ENCODE data around the gene MRPL34. TPM values are rescaled to one million over a fixed set of nuclear protein-coding genes. Genes with fewer than 3 reads are reported as not detected.

The MRPL34 gene
- total and polyA plus RNA-seq, 9 of the 15 experiments (the other 6 are each of a cell fraction or from before 2014, with no cell fraction given) = 11.5 to 256 (median 72.5) TPM

- TF ChIP-seq CBX1 (IDR thresholded peaks at IDR 0.05; ENCODE audit: low read depth) (no peak), TFE3 (CRISPR knock-in tag; IDR thresholded peaks at IDR 0.05) (no peak), SMAD3 (CRISPR knock-in tag; conservative IDR thresholded peaks at IDR 0.05) (no peak), ZNF133 (CRISPR knock-in tag; IDR thresholded peaks at IDR 0.05) (no peak), RFX7 (CRISPR knock-in tag; IDR thresholded peaks at IDR 0.05) (no peak), MTF1 (CRISPR knock-in tag; IDR thresholded peaks at IDR 0.05; ENCODE audit: borderline replicate concordance) (no peak), KAT8 (IDR thresholded peaks at IDR 0.05; ENCODE audit: low read depth) (no peak), KDM1A (IDR thresholded peaks at IDR 0.05) (no peak), TEAD2 (tag; IDR thresholded peaks at IDR 0.05) (no peak), PYGO2 (tag; IDR thresholded peaks at IDR 0.05) (no peak), ARID3A (IDR thresholded peaks at IDR 0.05; ENCODE audit: borderline replicate concordance, low read depth, low read length) (no peak), KAT2B (IDR thresholded peaks at IDR 0.05; ENCODE audit: low read depth, low read length) (no peak), ZNF589 (CRISPR knock-in tag; IDR thresholded peaks at IDR 0.05; ENCODE audit: low read depth) (no peak), ZNF764 (CRISPR knock-in tag; IDR thresholded peaks at IDR 0.05; ENCODE audit: low read depth) (no peak), MBD2 (IDR thresholded peaks at IDR 0.05; ENCODE audit: borderline replicate concordance, low read depth) (no peak), NRF1 (conservative IDR thresholded peaks at IDR 0.05 in 1 of 2, IDR thresholded peaks at IDR 0.05 in 1 of 2) (peak; percentile 68 to 70), POLR2AphosphoS5 (IDR thresholded peaks at IDR 0.05; ENCODE audit: control insufficient read depth, insufficient read depth, low read depth, low read length) (0 out of 2 replicates have a peak, but pooled peaks have one; percentile 14), RBM14 (IDR thresholded peaks at IDR 0.05; ENCODE audit: borderline replicate concordance, insufficient read depth, low read depth, low read length) (no peak), PTTG1 (tag; IDR thresholded peaks at IDR 0.05; ENCODE audit: low read depth) (no peak), ZNF717 (CRISPR knock-in tag; IDR thresholded peaks at IDR 0.05) (no peak), ZNF507 (tag; conservative IDR thresholded peaks at IDR 0.05) (no peak), MTA3 (IDR thresholded peaks at IDR 0.05; ENCODE audit: borderline replicate concordance) (0 out of 2 replicates have a peak, but pooled peaks have one; percentile 34)
- TF ChIP-seq, protein P1, sequence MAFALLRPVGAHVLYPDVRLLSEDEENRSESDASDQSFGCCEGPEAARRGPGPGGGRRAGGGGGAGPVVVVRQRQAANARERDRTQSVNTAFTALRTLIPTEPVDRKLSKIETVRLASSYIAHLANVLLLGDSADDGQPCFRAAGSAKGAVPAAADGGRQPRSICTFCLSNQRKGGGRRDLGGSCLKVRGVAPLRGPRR (CRISPR knock-in tag; IDR thresholded peaks at IDR 0.05) = no peak
- TF ChIP-seq, protein P2, sequence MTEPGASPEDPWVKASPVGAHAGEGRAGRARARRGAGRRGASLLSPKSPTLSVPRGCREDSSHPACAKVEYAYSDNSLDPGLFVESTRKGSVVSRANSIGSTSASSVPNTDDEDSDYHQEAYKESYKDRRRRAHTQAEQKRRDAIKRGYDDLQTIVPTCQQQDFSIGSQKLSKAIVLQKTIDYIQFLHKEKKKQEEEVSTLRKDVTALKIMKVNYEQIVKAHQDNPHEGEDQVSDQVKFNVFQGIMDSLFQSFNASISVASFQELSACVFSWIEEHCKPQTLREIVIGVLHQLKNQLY (CRISPR knock-in tag; conservative IDR thresholded peaks at IDR 0.05) = no peak
These were observed 24.0 kb upstream of the MRPL34 start, which contains the start of gene ANKLE1 (continued) for GRCh38 chr19:17281391-17282304.

Data from K562 (cell line).